CD4-positive, CD25-positive, alpha-beta regulatory T cell (primary cell): ENCODE data around the gene SLC9A9. TPM values are rescaled to one million over a fixed set of nuclear protein-coding genes. Genes with fewer than 3 reads are reported as not detected.

Experiments used
- ATAC-seq, 2 donors: fragments of 150-1000 bp; cut with Tn5 transposase; one replicate each; pipeline ENCODE4 v1.10.0; 2021; ENCODE audit warnings: low read depth in 2 of 2, moderate number of reproducible peaks in 2 of 2, moderate library complexity in 1 of 2
- DNase-seq, 3 donors: peaks; one replicate each; pipeline versions ENCODE4 v3.0.0 to v3.0.0-alpha.2; 2012 to 2022; ENCODE audit warnings: mixed read lengths in 1 of 3
- H3K27ac ChIP-seq: one replicate; pipeline ENCODE4 v1.7.0; 2013; ENCODE audit warnings: mild to moderate bottlenecking, low read length; ENCODE audit not compliant: insufficient read depth, poor library complexity, severe bottlenecking
- H3K27me3 ChIP-seq: one replicate; pipeline ENCODE4 v1.7.0; 2013; ENCODE audit warnings: low read length; ENCODE audit not compliant: control insufficient read depth, insufficient read depth
- H3K36me3 ChIP-seq: one replicate; pipeline ENCODE4 v1.7.0; 2013; ENCODE audit warnings: mild to moderate bottlenecking, low read length, moderate library complexity; ENCODE audit not compliant: control insufficient read depth, insufficient read depth
- H3K4me1 ChIP-seq: 2 replicates; pipeline ENCODE4 v1.7.0; 2013; ENCODE audit warnings: mild to moderate bottlenecking, low read length; ENCODE audit not compliant: insufficient read depth, control insufficient read depth, poor library complexity, severe bottlenecking
- H3K4me3 ChIP-seq: one replicate; pipeline ENCODE4 v1.7.0; 2013; ENCODE audit warnings: low read depth, mild to moderate bottlenecking, low read length, moderate library complexity
- H3K9me3 ChIP-seq, 2 experiments: 1 replicate in 1 of 2; 2 replicates in 1 of 2; pipeline ENCODE4 v1.7.0; 2013; ENCODE audit warnings: low read length in 2 of 2, mild to moderate bottlenecking in 1 of 2, moderate library complexity in 1 of 2; ENCODE audit not compliant: control insufficient read depth in 2 of 2
- H3K27ac Mint-ChIP-seq, 3 donors: one replicate each; pipeline ENCODE4 v1.8.0; 2020 to 2022; ENCODE audit warnings: mild to moderate bottlenecking in 3 of 3, mixed read lengths in 3 of 3, moderate library complexity in 2 of 3
- H3K27me3 Mint-ChIP-seq: one replicate; pipeline ENCODE4 v1.8.0; 2022; ENCODE audit warnings: mild to moderate bottlenecking, mixed read lengths
- H3K36me3 Mint-ChIP-seq: one replicate; pipeline ENCODE4 v1.8.0; 2020; ENCODE audit warnings: mixed read lengths
- H3K4me1 Mint-ChIP-seq, 4 donors: one replicate each; pipeline ENCODE4 v1.8.0; 2020 to 2022; ENCODE audit warnings: mixed read lengths in 4 of 4, mild to moderate bottlenecking in 1 of 4
- H3K4me3 Mint-ChIP-seq, 4 donors: one replicate each; pipeline ENCODE4 v1.8.0; 2020 to 2022; ENCODE audit warnings: mild to moderate bottlenecking in 4 of 4, mixed read lengths in 4 of 4, moderate library complexity in 3 of 4
- H3K9me3 Mint-ChIP-seq, 7 donors: one replicate each; pipeline ENCODE4 v1.8.0; 2020 to 2022; ENCODE audit warnings: mixed read lengths in 7 of 7, mild to moderate bottlenecking in 3 of 7, moderate library complexity in 2 of 7
- polyA plus RNA-seq, 4 donors: library from polyadenylated mRNA; unstranded; fragments of 300-500 nt; fragmentation: Illumina TruSeq; gene quantifications; one replicate each; pipeline ENCODE4 v1.2.3, GENCODE V29; 2021
- total RNA-seq: library from RNA; stranded (reverse); gene quantifications from one replicate; pipeline ENCODE4 v1.2.3, GENCODE V29; 2022

The SLC9A9 gene
- total and polyA plus RNA-seq, 5 donors from 2014 or later: 31.7 to 49.3 (median 46.4) TPM

- Mint-ChIP-seq H3K9me3 (no peaks in the 10 kb centered on the region), H3K27me3 (no peaks in the 10 kb centered on the region), H3K27ac (no peak overlapping the region), H3K36me3 (no peaks in the 10 kb centered on the region), H3K4me1 (no peaks in the 10 kb centered on the region), H3K4me3 (no peak overlapping the region)
- H3K9me3 ChIP-seq: no peaks in the 10 kb centered on the region
- no peaks in the 10 kb centered on the region for H3K36me3 ChIP-seq
- no peaks in the 10 kb centered on the region for H3K27me3 ChIP-seq
- ATAC-seq (no peak), DNase-seq (no peak)
- H3K27ac ChIP-seq: no peak overlapping the region
- no peaks in the 10 kb centered on the region for H3K4me1 ChIP-seq
- H3K4me3 ChIP-seq: no peak overlapping the region
Measured at GRCh38 chr3:143334231-143334630, 514.0 kb downstream of the SLC9A9 start.

GRCh38 chr3:143333367-143333766, 514.9 kb downstream of the SLC9A9 start:
- no peaks in the 10 kb centered on the region for H3K27me3 Mint-ChIP-seq

DNA sequence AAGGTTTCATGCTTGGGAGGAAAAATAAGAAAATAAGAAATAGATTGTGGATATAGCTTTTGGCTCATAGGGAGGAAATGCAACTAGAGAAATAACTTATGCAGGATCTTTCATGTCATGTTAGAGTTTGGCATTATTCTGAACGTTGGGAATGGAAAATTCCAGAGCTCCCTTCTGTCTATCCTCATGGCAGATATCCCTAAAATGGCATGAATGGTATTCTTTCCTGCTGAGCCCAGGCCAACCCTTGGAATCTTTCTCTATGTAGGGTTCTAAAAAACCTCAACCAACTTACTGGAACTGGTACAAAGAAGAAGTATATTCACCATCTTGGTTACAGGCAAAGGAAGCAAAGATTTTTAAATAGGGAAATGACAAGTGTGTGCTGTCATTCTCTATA, 516.2 kb downstream of the SLC9A9 start:
- Mint-ChIP-seq H3K9me3 (no peaks in the 10 kb centered on the region), H3K4me1 (peaks cover 4 to 8% (median 6%) of the 10 kb centered on the region in 4 donors), H3K4me3 (no peak overlapping the region), H3K36me3 (no peaks in the 10 kb centered on the region), H3K27me3 (no peaks in the 10 kb centered on the region), H3K27ac (no peak overlapping the region)
- H3K36me3 ChIP-seq: no peaks in the 10 kb centered on the region
- ATAC-seq (no peak), DNase-seq (no peak)
- H3K4me1 ChIP-seq: no peaks in the 10 kb centered on the region
- H3K27me3 ChIP-seq: no peaks in the 10 kb centered on the region
- H3K9me3 ChIP-seq: no peaks in the 10 kb centered on the region
- H3K4me3 ChIP-seq: no peak overlapping the region
- H3K27ac ChIP-seq: no peak overlapping the region

More at GRCh38 chr3:143333367-143333766, 514.9 kb downstream of the SLC9A9 start:
- Mint-ChIP-seq H3K27ac (no peak overlapping the region), H3K4me3 (no peak overlapping the region), H3K4me1 (no peaks in the 10 kb centered on the region), H3K36me3 (no peaks in the 10 kb centered on the region), H3K9me3 (no peaks in the 10 kb centered on the region)
- no peaks in the 10 kb centered on the region for H3K27me3 ChIP-seq
- no peaks in the 10 kb centered on the region for H3K4me1 ChIP-seq
- no peak for DNase-seq
- H3K9me3 ChIP-seq: no peaks in the 10 kb centered on the region
- H3K4me3 ChIP-seq: no peak overlapping the region
- H3K27ac ChIP-seq: no peak overlapping the region
- no peak for ATAC-seq
- H3K36me3 ChIP-seq: no peaks in the 10 kb centered on the region

GRCh38 chr3:143331350-143331749, 516.9 kb downstream of the SLC9A9 start:
- Histone ChIP-seq H3K4me3 (no peak overlapping the region), H3K27me3 (no peaks in the 10 kb centered on the region), H3K36me3 (no peaks in the 10 kb centered on the region), H3K4me1 (no peaks in the 10 kb centered on the region), H3K9me3 (no peaks in the 10 kb centered on the region), H3K27ac (no peak overlapping the region)
- ATAC-seq: no peak
- Mint-ChIP-seq H3K36me3 (peaks cover 5% of the 10 kb centered on the region), H3K27me3 (no peaks in the 10 kb centered on the region), H3K4me3 (no peak overlapping the region), H3K27ac (no peak overlapping the region), H3K4me1 (peaks cover 4 to 14% (median 8%) of the 10 kb centered on the region in 4 donors), H3K9me3 (no peaks in the 10 kb centered on the region)
- DNase-seq: no peak

- peaks cover 4 to 17% (median 8%) of the 10 kb centered on the region in 4 donors for H3K4me1 Mint-ChIP-seq
- Histone ChIP-seq H3K36me3 (no peaks in the 10 kb centered on the region), H3K4me1 (no peaks in the 10 kb centered on the region), H3K27ac (no peak overlapping the region), H3K4me3 (no peak overlapping the region), H3K27me3 (no peaks in the 10 kb centered on the region), H3K9me3 (no peaks in the 10 kb centered on the region)
- no peak overlapping the region for H3K4me3 Mint-ChIP-seq
- ATAC-seq (no peak), DNase-seq (no peak)
- no peaks in the 10 kb centered on the region for H3K9me3 Mint-ChIP-seq
- H3K36me3 Mint-ChIP-seq: peaks cover 11% of the 10 kb centered on the region
- H3K27me3 Mint-ChIP-seq: no peaks in the 10 kb centered on the region
- H3K27ac Mint-ChIP-seq: no peak overlapping the region
Measured at GRCh38 chr3:143330296-143330868, 517.9 kb downstream of the SLC9A9 start.

GRCh38 chr3:143329567-143330211, 518.6 kb downstream of the SLC9A9 start:
- ATAC-seq: no peak
- H3K4me3 ChIP-seq: no peak overlapping the region

DNA sequence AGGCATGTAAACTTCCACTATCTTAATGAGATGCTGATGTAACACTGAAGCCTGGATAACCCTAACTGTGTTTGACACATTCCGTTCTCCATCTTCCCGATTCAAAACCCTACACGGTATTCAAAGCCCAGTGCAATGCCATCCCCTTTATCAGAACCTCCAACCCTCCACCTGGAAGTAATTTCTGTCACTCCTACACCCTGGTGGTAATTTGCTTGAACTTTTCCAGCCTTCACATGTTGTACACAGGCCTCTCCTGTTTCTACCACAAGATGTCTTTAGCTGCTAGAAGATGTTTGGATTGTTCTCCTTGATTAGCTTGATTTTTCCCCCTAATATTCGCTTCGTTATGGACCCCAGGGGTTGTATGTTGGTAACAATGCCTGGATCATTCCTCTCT, 519.8 kb downstream of the SLC9A9 start:
- Mint-ChIP-seq H3K27me3 (no peaks in the 10 kb centered on the region), H3K27ac (no peak overlapping the region)
- no peak for ATAC-seq

More at GRCh38 chr3:143329567-143330211, 518.6 kb downstream of the SLC9A9 start:
- Histone ChIP-seq H3K9me3 (no peaks in the 10 kb centered on the region), H3K27me3 (no peaks in the 10 kb centered on the region), H3K36me3 (no peaks in the 10 kb centered on the region), H3K4me1 (no peaks in the 10 kb centered on the region), H3K27ac (no peak overlapping the region)
- H3K4me1 Mint-ChIP-seq: peaks cover 4 to 17% (median 8%) of the 10 kb centered on the region in 4 donors
- peaks cover 14% of the 10 kb centered on the region for H3K36me3 Mint-ChIP-seq
- no peak overlapping the region for H3K4me3 Mint-ChIP-seq
- no peak overlapping the region for H3K27ac Mint-ChIP-seq
- no peak for DNase-seq
- H3K27me3 Mint-ChIP-seq: no peaks in the 10 kb centered on the region
- H3K9me3 Mint-ChIP-seq: no peaks in the 10 kb centered on the region

More for the DNA sequence above, 519.8 kb downstream of the SLC9A9 start:
- no peak overlapping the region for H3K27ac ChIP-seq
- H3K4me3 ChIP-seq: no peak overlapping the region
- no peaks in the 10 kb centered on the region for H3K9me3 ChIP-seq
- Mint-ChIP-seq H3K36me3 (peaks cover 14% of the 10 kb centered on the region), H3K9me3 (no peaks in the 10 kb centered on the region), H3K4me1 (peaks cover 4 to 17% (median 8%) of the 10 kb centered on the region in 4 donors), H3K4me3 (no peak overlapping the region)
- no peaks in the 10 kb centered on the region for H3K36me3 ChIP-seq
- H3K4me1 ChIP-seq: no peaks in the 10 kb centered on the region
- H3K27me3 ChIP-seq: no peaks in the 10 kb centered on the region
- DNase-seq: no peak
